ENCODE data around the gene PAX7. TPM values are rescaled to one million over a fixed set of nuclear protein-coding genes. Genes with fewer than 3 reads are reported as not detected.

The PAX7 gene
- total and polyA plus RNA-seq, 9 of the 15 experiments (the other 6 are each of a cell fraction or from before 2014, with no cell fraction given): not detected

DNA sequence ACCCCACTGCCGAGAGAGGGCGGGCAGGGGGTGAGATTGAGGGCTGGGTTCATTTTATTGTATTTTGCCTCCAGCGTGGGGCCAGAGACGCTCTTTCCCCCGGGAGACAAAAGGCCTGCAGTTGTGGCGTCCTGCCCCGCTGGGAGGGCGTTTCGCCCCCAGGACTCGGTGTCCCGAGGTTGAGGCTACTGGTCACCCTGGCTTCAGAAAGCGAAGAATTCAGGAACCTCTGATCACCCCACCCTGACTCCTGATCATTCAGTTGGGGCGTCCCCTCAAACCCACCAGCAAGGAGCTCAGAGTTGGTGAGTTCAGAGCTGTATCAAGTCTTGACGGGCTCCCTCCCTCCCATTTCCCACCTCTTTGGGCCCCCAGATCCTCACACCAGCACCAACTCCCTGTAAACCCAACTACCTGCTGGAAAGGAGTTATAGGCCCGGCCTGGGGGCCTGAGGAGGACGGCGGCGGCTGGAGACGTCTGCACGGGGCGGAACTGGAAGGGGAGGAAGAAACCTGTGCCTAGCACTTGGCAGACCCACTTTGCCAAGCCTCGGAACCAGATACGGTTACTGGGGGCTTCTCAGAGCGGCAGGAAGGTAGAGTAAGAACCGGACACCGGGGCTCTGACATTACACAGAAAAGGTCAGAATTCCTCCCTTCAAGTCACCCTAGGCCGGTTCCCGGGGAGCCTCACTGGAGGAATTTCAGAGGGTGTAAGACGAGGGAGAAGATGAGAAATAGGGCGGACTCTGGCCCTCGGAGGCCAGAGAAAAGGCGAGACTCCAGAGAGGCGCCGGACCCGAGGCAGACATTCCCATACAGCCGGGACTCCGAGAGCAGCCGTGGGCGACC lies 761 bp upstream of the PAX7 start (continued):
- TF ChIP-seq CUX1 (CRISPR knock-in tag; IDR thresholded peaks at IDR 0.05): no peak
- TF ChIP-seq FOXK2 (conservative IDR thresholded peaks at IDR 0.05 in 1 of 2, IDR thresholded peaks at IDR 0.05 in 1 of 2; ENCODE audit: low read depth in 2 of 2): no peak
- TF ChIP-seq ZFX (CRISPR knock-in tag; IDR thresholded peaks at IDR 0.05): no peak
- no peak for TF ChIP-seq CHD1 (IDR thresholded peaks at IDR 0.05; ENCODE audit: low read length)
- TF ChIP-seq, protein P1, sequence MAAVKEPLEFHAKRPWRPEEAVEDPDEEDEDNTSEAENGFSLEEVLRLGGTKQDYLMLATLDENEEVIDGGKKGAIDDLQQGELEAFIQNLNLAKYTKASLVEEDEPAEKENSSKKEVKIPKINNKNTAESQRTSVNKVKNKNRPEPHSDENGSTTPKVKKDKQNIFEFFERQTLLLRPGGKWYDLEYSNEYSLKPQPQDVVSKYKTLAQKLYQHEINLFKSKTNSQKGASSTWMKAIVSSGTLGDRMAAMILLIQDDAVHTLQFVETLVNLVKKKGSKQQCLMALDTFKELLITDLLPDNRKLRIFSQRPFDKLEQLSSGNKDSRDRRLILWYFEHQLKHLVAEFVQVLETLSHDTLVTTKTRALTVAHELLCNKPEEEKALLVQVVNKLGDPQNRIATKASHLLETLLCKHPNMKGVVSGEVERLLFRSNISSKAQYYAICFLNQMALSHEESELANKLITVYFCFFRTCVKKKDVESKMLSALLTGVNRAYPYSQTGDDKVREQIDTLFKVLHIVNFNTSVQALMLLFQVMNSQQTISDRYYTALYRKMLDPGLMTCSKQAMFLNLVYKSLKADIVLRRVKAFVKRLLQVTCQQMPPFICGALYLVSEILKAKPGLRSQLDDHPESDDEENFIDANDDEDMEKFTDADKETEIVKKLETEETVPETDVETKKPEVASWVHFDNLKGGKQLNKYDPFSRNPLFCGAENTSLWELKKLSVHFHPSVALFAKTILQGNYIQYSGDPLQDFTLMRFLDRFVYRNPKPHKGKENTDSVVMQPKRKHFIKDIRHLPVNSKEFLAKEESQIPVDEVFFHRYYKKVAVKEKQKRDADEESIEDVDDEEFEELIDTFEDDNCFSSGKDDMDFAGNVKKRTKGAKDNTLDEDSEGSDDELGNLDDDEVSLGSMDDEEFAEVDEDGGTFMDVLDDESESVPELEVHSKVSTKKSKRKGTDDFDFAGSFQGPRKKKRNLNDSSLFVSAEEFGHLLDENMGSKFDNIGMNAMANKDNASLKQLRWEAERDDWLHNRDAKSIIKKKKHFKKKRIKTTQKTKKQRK (IDR thresholded peaks at IDR 0.05; ENCODE audit: borderline replicate concordance, low read depth, low read length): no peak
- no peak for TF ChIP-seq CCNT2 (IDR thresholded peaks at IDR 0.05; ENCODE audit: borderline replicate concordance, extremely low read depth, insufficient read length, low read depth, low read length)
- no peak for TF ChIP-seq ZNF133 (CRISPR knock-in tag; IDR thresholded peaks at IDR 0.05)
- TF ChIP-seq KLF13 (tag; IDR thresholded peaks at IDR 0.05; ENCODE audit: borderline replicate concordance, low read depth): no peak
